OCI-LY7 (cell line): Measurements from ENCODE around the gene MORN1. TPM values are rescaled to one million over a fixed set of nuclear protein-coding genes. Genes with fewer than 3 reads are reported as not detected.

Source experiments
- BruUV-seq: library from RNA; stranded (reverse); fragments of 400-500 nt; replicated peaks from 2 replicates; lab custom pipeline; 2021; lab: Mats Ljungman, UMichigan
- CTCF ChIA-PET: fragments of 300-600 bp; sonication (Branson Sonifier 250); formaldehyde crosslinking; loops from one replicate; lab custom pipeline; 2022; ENCODE audit warnings: antibody characterized with exemption; ENCODE audit not compliant: unreplicated experiment; lab: Charles Lee
- POLR2A ChIA-PET: fragments of 300-600 bp; sonication (Branson Sonifier 250); formaldehyde crosslinking; loops from one replicate; lab custom pipeline; 2022; ENCODE audit warnings: antibody characterized with exemption; lab: Charles Lee
- DNase-seq: peaks from one replicate; pipeline ENCODE4 v3.0.0-alpha.2; 2015; ENCODE audit warnings: low spot score
- H2AFZ ChIP-seq: fragments of 200-600 bp; sonication (generic), shearing (Covaris generic); 2 replicates; pipeline ENCODE4 v1.6.1; 2014; ENCODE audit warnings: mild to moderate bottlenecking, antibody characterized with exemption, low read length, moderate library complexity
- H3K27ac ChIP-seq: fragments of 200-600 bp; sonication (generic); 2 replicates; pipeline ENCODE4 v1.5.1; 2014; ENCODE audit warnings: mixed run types, low read depth, mild to moderate bottlenecking, moderate library complexity, low read length, inconsistent platforms; ENCODE audit not compliant: poor library complexity, severe bottlenecking
- H3K36me3 ChIP-seq: fragments of 200-600 bp; sonication (generic); 2 replicates; pipeline ENCODE4 v1.6.1; 2014; ENCODE audit warnings: mild to moderate bottlenecking, antibody characterized with exemption, low read length, moderate library complexity, mixed read lengths; ENCODE audit not compliant: insufficient read depth
- H3K4me1 ChIP-seq: fragments of 200-600 bp; sonication (generic); 2 replicates; pipeline ENCODE4 v1.5.1; 2014; ENCODE audit warnings: mild to moderate bottlenecking, low read length; ENCODE audit not compliant: insufficient read depth, poor library complexity, severe bottlenecking
- H3K4me2 ChIP-seq: fragments of 200-600 bp; sonication (generic); 2 replicates; pipeline ENCODE4 v1.6.1; 2014; ENCODE audit warnings: mild to moderate bottlenecking, low read length
- H3K4me3 ChIP-seq: fragments of 200-600 bp; sonication (generic); 2 replicates; pipeline ENCODE4 v1.5.1; 2014; ENCODE audit warnings: mild to moderate bottlenecking, low read depth, low read length; ENCODE audit not compliant: poor library complexity, severe bottlenecking
- H3K79me2 ChIP-seq: fragments of 200-600 bp; sonication (generic); 2 replicates; pipeline ENCODE4 v1.6.1; 2016; ENCODE audit warnings: low read depth, mild to moderate bottlenecking, low read length, moderate library complexity, mixed read lengths; ENCODE audit not compliant: insufficient read depth
- H3K9me2 ChIP-seq: fragments of 200-600 bp; sonication (generic); 2 replicates; pipeline ENCODE4 v1.6.1; 2016; ENCODE audit warnings: mild to moderate bottlenecking, low read length, mixed read lengths; ENCODE audit not compliant: insufficient read depth
- H3K9me3 ChIP-seq: fragments of 200-600 bp; sonication (generic); 2 replicates; pipeline ENCODE4 v1.6.1; 2014; ENCODE audit warnings: mild to moderate bottlenecking, mixed run types, low read length, mixed read lengths
- H4K20me1 ChIP-seq: fragments of 200-600 bp; sonication (generic); 2 replicates; pipeline ENCODE4 v1.6.1; 2014; ENCODE audit warnings: mild to moderate bottlenecking, antibody characterized with exemption, low read length, moderate library complexity, mixed read lengths; ENCODE audit not compliant: insufficient read depth
- CTCF ChIP-seq: fragments of 200-600 bp; sonication (generic); conservative IDR thresholded peaks from 2 replicates; pipeline ENCODE4 v1.5.1; 2014; ENCODE audit warnings: mild to moderate bottlenecking, antibody characterized with exemption, low read length, moderate library complexity, mixed read lengths
- EZH2phosphoT487 ChIP-seq: fragments of 200-600 bp; sonication (generic); IDR thresholded peaks from 2 replicates; pipeline ENCODE4 v1.6.1; 2018; ENCODE audit warnings: low read depth, borderline replicate concordance, mild to moderate bottlenecking, mixed run types, antibody characterized with exemption, low read length, moderate library complexity, mixed read lengths
- intact Hi-C: fragments of 100-400 bp; cut with micrococcal nuclease; formaldehyde crosslinking; loops from one replicate; pipeline ENCODE4 v1.10.0; 2022; ENCODE audit not compliant: unreplicated experiment
- total RNA-seq, 2 experiments: library from RNA; depleted of rRNA in 1 of 2; stranded (reverse); fragments of >200 nt in 1 of 2; shearing (Covaris generic) in 1 of 2; gene quantifications; 2 replicates each; pipeline ENCODE4 v1.2.3, GENCODE V29; 2014 to 2022

The MORN1 gene
- total RNA-seq, 2 experiments from 2014 or later = 13.1 to 29.7 TPM

GRCh38 chr1:2433936-2434655 lies 42.7 kb upstream of the MORN1 start:
- Histone ChIP-seq H3K27ac (no peak overlapping the region), H3K36me3 (no peaks in the 10 kb centered on the region), H3K4me2 (no peak overlapping the region), H2AFZ (no peak overlapping the region), H3K4me1 (no peaks in the 10 kb centered on the region), H4K20me1 (no peaks in the 10 kb centered on the region; the same call in 1 of the 2 replicates), H3K4me3 (no peak overlapping the region), H3K9me3 (no peaks in the 10 kb centered on the region), H3K9me2 (no peaks in the 10 kb centered on the region), H3K79me2 (no peaks in the 10 kb centered on the region)
- TF ChIP-seq CTCF = no peak
- no peak for TF ChIP-seq EZH2phosphoT487
- no TSS peak for BruUV-seq
- intact Hi-C loops = loop anchor here (5.0 kb wide), 1 partner anchor 113 kb away; no protein-coding TSS in a partner anchor
- ChIA-PET CTCF (no interaction called here), POLR2A (interaction anchor here (0.6 kb wide), 1 partner anchor 19 kb away, joined by 3 read pairs; no protein-coding TSS in a partner anchor)
- no peak for DNase-seq

GRCh38 chr1:2433196-2433595 lies 41.8 kb upstream of the MORN1 start:
- CTCF ChIA-PET = no interaction called here
- H4K20me1 ChIP-seq = no peaks in the 10 kb centered on the region; the same call in 1 of the 2 replicates
- H3K4me2 ChIP-seq = no peak overlapping the region
- no peaks in the 10 kb centered on the region for H3K4me1 ChIP-seq
- BruUV-seq = no TSS peak
- H3K4me3 ChIP-seq = no peak overlapping the region
- no peaks in the 10 kb centered on the region for H3K9me3 ChIP-seq
- no peaks in the 10 kb centered on the region for H3K36me3 ChIP-seq
- no peak overlapping the region for H2AFZ ChIP-seq
- no peak for DNase-seq
- H3K79me2 ChIP-seq = no peaks in the 10 kb centered on the region
- POLR2A ChIA-PET = no interaction called here
- intact Hi-C loops = loop anchor here (5.0 kb wide), 1 partner anchor 114 kb away; no protein-coding TSS in a partner anchor
- TF ChIP-seq EZH2phosphoT487 (no peak), CTCF (no peak)
- no peaks in the 10 kb centered on the region for H3K9me2 ChIP-seq
- no peak overlapping the region for H3K27ac ChIP-seq

DNA sequence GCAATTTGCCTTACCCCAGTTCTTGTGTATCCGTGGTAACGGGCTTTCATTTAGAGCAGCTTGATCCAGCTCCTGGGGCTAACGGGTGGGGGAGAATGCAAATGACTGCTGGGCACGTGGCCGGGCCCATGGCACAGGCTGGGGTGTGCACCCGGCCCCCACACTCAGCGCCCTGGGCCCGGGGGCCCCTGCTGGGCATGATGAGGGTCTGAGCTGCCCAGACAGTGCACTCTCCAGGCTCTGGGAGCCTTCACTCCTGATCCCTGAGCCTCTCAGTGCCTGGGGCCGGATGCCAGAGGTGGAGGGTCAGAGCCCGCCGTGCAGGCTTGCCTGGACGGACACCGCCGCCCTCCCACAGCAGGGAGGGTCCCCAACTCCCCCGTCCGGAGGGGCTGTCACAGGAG lies 41.1 kb upstream of the MORN1 start:
- Histone ChIP-seq H3K4me3 (no peak overlapping the region), H3K36me3 (no peaks in the 10 kb centered on the region), H2AFZ (no peak overlapping the region), H3K4me1 (no peaks in the 10 kb centered on the region), H3K9me2 (no peaks in the 10 kb centered on the region), H3K9me3 (no peaks in the 10 kb centered on the region), H3K4me2 (no peak overlapping the region), H3K27ac (no peak overlapping the region), H3K79me2 (no peaks in the 10 kb centered on the region), H4K20me1 (no peaks in the 10 kb centered on the region; the same call in 1 of the 2 replicates)
- POLR2A ChIA-PET = no interaction called here
- BruUV-seq = no TSS peak
- no peak for DNase-seq
- CTCF ChIA-PET = no interaction called here
- intact Hi-C loops = loop anchor here (5.0 kb wide), 1 partner anchor 115 kb away; no protein-coding TSS in a partner anchor
- TF ChIP-seq CTCF (no peak), EZH2phosphoT487 (no peak)
